K562 (cell line): Measurements from ENCODE around the gene MINDY4.

Source experiments
- ADNP ChIP-seq: fragments of 200-800 bp; sonication (Bioruptor generic); IDR thresholded peaks from 2 replicates; pipeline ENCODE4 v1.6.1; 2016; ENCODE audit warnings: missing genetic modification characterization, missing compliant biosample characterization
- EZH2 ChIP-seq: IDR thresholded peaks from 2 replicates; pipeline ENCODE4 v1.6.1; 2012; ENCODE audit warnings: low read depth, mild to moderate bottlenecking, inconsistent platforms, low read length, borderline replicate concordance
- TAF1 ChIP-seq: IDR thresholded peaks from 2 replicates; pipeline ENCODE4 v1.6.1; 2011; ENCODE audit warnings: mild to moderate bottlenecking, low read length, moderate library complexity; ENCODE audit not compliant: insufficient read depth, control insufficient read depth, severe bottlenecking; ENCODE audit errors: extremely low read depth
- ZFP30 ChIP-seq: fragments of 250-450 bp; sonication (Bioruptor Pico); IDR thresholded peaks from 2 replicates; pipeline ENCODE4 v1.8.0; 2022; ENCODE audit warnings: moderate library complexity, mild to moderate bottlenecking, inconsistent platforms, borderline replicate concordance
- ZNF253 ChIP-seq: fragments of 250-450 bp; sonication (Bioruptor Pico); conservative IDR thresholded peaks from 2 replicates; pipeline ENCODE4 v1.6.1; 2021; ENCODE audit warnings: mild to moderate bottlenecking
- TF ChIP-seq, protein P1 (sequence below): sonication (generic); formaldehyde crosslinking; IDR thresholded peaks from 2 replicates; pipeline ENCODE4 v1.8.0; 2022; ENCODE audit warnings: missing genetic modification reagents, mild to moderate bottlenecking, borderline replicate concordance
- TF ChIP-seq, protein P2 (sequence below): sonication (generic); formaldehyde crosslinking; IDR thresholded peaks from 2 replicates; pipeline ENCODE4 v1.5.0; 2020; ENCODE audit warnings: missing genetic modification reagents
- TF ChIP-seq, protein P3 (sequence below): fragments of 250-450 bp; sonication (Bioruptor Pico); IDR thresholded peaks from 2 replicates; pipeline ENCODE4 v1.8.0; 2022; ENCODE audit warnings: inconsistent platforms
- TF ChIP-seq, protein P4 (sequence below): fragments of 450-650 bp; IDR thresholded peaks from 2 replicates; pipeline ENCODE4 v1.6.1; 2018; ENCODE audit not compliant: partially characterized antibody
- TF ChIP-seq, protein P5 (sequence below): fragments of 450-650 bp; formaldehyde crosslinking; IDR thresholded peaks from 2 replicates; pipeline ENCODE4 v1.4.0; 2022; ENCODE audit warnings: missing genetic modification characterization

DNA sequence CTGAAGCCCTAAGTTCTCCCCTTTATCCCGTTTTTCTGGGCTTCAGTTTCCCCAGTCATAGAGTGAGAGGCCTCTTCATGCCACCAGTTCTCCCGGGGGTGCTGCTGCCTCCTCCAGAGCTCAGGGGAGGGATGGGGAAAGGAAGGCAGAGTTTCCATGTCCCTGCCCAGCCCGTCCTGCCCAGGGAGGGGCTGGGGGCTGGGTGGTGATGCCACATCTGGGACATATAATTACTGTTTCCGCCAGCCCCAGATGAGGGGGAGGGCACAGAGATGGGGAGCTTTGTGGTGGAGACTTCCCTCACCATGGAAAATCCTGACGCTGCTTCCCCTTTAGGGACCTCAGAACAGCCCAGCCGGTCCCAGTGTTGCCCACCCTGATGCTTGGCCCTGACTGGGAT lies 144.5 kb downstream of the MINDY4 start:
- TF ChIP-seq ZNF253 (CRISPR knock-in tag) (no peak), TAF1 (no peak), ADNP (tag) (no peak), ZFP30 (CRISPR knock-in tag) (no peak), EZH2 (no peak)
- TF ChIP-seq, protein P1, sequence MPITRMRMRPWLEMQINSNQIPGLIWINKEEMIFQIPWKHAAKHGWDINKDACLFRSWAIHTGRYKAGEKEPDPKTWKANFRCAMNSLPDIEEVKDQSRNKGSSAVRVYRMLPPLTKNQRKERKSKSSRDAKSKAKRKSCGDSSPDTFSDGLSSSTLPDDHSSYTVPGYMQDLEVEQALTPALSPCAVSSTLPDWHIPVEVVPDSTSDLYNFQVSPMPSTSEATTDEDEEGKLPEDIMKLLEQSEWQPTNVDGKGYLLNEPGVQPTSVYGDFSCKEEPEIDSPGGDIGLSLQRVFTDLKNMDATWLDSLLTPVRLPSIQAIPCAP (CRISPR knock-in tag), result no peak
- TF ChIP-seq, protein P2, sequence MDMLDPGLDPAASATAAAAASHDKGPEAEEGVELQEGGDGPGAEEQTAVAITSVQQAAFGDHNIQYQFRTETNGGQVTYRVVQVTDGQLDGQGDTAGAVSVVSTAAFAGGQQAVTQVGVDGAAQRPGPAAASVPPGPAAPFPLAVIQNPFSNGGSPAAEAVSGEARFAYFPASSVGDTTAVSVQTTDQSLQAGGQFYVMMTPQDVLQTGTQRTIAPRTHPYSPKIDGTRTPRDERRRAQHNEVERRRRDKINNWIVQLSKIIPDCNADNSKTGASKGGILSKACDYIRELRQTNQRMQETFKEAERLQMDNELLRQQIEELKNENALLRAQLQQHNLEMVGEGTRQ (CRISPR knock-in tag), result no peak
- TF ChIP-seq, protein P3, sequence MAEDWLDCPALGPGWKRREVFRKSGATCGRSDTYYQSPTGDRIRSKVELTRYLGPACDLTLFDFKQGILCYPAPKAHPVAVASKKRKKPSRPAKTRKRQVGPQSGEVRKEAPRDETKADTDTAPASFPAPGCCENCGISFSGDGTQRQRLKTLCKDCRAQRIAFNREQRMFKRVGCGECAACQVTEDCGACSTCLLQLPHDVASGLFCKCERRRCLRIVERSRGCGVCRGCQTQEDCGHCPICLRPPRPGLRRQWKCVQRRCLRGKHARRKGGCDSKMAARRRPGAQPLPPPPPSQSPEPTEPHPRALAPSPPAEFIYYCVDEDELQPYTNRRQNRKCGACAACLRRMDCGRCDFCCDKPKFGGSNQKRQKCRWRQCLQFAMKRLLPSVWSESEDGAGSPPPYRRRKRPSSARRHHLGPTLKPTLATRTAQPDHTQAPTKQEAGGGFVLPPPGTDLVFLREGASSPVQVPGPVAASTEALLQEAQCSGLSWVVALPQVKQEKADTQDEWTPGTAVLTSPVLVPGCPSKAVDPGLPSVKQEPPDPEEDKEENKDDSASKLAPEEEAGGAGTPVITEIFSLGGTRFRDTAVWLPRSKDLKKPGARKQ (CRISPR knock-in tag), result no peak
- TF ChIP-seq, protein P4, sequence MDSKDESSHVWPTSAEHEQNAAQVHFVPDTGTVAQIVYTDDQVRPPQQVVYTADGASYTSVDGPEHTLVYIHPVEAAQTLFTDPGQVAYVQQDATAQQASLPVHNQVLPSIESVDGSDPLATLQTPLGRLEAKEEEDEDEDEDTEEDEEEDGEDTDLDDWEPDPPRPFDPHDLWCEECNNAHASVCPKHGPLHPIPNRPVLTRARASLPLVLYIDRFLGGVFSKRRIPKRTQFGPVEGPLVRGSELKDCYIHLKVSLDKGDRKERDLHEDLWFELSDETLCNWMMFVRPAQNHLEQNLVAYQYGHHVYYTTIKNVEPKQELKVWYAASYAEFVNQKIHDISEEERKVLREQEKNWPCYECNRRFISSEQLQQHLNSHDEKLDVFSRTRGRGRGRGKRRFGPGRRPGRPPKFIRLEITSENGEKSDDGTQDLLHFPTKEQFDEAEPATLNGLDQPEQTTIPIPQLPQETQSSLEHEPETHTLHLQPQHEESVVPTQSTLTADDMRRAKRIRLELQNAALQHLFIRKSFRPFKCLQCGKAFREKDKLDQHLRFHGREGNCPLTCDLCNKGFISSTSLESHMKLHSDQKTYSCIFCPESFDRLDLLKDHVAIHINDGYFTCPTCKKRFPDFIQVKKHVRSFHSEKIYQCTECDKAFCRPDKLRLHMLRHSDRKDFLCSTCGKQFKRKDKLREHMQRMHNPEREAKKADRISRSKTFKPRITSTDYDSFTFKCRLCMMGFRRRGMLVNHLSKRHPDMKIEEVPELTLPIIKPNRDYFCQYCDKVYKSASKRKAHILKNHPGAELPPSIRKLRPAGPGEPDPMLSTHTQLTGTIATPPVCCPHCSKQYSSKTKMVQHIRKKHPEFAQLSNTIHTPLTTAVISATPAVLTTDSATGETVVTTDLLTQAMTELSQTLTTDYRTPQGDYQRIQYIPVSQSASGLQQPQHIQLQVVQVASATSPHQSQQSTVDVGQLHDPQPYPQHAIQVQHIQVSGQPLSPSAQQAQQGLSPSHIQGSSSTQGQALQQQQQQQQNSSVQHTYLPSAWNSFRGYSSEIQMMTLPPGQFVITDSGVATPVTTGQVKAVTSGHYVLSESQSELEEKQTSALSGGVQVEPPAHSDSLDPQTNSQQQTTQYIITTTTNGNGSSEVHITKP, result no peak
- TF ChIP-seq, protein P5, sequence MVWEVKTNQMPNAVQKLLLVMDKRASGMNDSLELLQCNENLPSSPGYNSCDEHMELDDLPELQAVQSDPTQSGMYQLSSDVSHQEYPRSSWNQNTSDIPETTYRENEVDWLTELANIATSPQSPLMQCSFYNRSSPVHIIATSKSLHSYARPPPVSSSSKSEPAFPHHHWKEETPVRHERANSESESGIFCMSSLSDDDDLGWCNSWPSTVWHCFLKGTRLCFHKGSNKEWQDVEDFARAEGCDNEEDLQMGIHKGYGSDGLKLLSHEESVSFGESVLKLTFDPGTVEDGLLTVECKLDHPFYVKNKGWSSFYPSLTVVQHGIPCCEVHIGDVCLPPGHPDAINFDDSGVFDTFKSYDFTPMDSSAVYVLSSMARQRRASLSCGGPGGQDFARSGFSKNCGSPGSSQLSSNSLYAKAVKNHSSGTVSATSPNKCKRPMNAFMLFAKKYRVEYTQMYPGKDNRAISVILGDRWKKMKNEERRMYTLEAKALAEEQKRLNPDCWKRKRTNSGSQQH, result no peak
